A549 (cell line): ENCODE measurements around the gene MYO1B. TPM values are rescaled to one million over a fixed set of nuclear protein-coding genes. Genes with fewer than 3 reads are reported as not detected.

Experiments
- ATAC-seq, 2 experiments: fragments of 200-7000 bp in 1 of 2; fragments of >200 bp in 1 of 2; cut with Nextera tagmentation in 1 of 2; cut with Tn5 transposase in 1 of 2; 3 replicates each; pipeline versions ENCODE4 v1.8.0 to v1.9.1; 2018 to 2020; ENCODE audit warnings: mild to moderate bottlenecking in 1 of 2, moderate library complexity in 1 of 2
- CTCF ChIA-PET: fragments of 300-600 bp; sonication (Branson Sonifier 250); formaldehyde crosslinking; extraction: SDS; loops from one replicate; lab custom pipeline; 2021; ENCODE audit warnings: antibody characterized with exemption, inconsistent platforms; lab: Yijun Ruan, JAX
- POLR2A ChIA-PET: fragments of 350-600 bp; formaldehyde crosslinking; extraction: SDS; loops from one replicate; lab custom pipeline; 2021; ENCODE audit warnings: antibody characterized with exemption, inconsistent platforms; lab: Yijun Ruan, JAX
- DNase-seq, 2 experiments: peaks; one replicate each; pipeline versions ENCODE4 v3.0.0 to v3.0.0-alpha.2; 2011 to 2016; ENCODE audit warnings: low read depth in 1 of 2, low spot score in 1 of 2
- FAIRE-seq: peaks from 2 replicates; lab custom pipeline; 2011; peaks lifted over from hg19 to GRCh38; lab: Jason Lieb, UNC
- H3K27ac ChIP-seq, 2 experiments: fragments of >200 bp; sonication (Bioruptor Twin); formaldehyde crosslinking; 3 replicates each; pipeline ENCODE4 v1.5.1; 2016 to 2017
- H3K4me1 ChIP-seq: fragments of >200 bp; sonication (Bioruptor Twin); formaldehyde crosslinking; 3 replicates; pipeline ENCODE4 v1.6.1; 2016
- H3K4me2 ChIP-seq: fragments of >200 bp; sonication (Bioruptor Twin); formaldehyde crosslinking; 3 replicates; pipeline ENCODE4 v1.6.1; 2016
- H3K4me3 ChIP-seq: fragments of >200 bp; sonication (Bioruptor Twin); formaldehyde crosslinking; 3 replicates; pipeline ENCODE4 v1.5.1; 2016
- H3K9me3 ChIP-seq: fragments of >200 bp; sonication (Bioruptor Twin); formaldehyde crosslinking; 3 replicates; pipeline ENCODE4 v1.6.1; 2016
- BHLHE40 ChIP-seq: IDR thresholded peaks from 2 replicates; pipeline ENCODE4 v1.6.1; 2012; ENCODE audit warnings: low read depth, low read length, inconsistent platforms
- CBX8 ChIP-seq: fragments of 200-600 bp; sonication (generic); IDR thresholded peaks from 2 replicates; pipeline ENCODE4 v1.6.1; 2016
- CTCF ChIP-seq: fragments of >200 bp; sonication (Bioruptor Twin); formaldehyde crosslinking; IDR thresholded peaks from 3 replicates; pipeline ENCODE4 v1.5.1; 2016
- EP300 ChIP-seq, 2 experiments: fragments of >200 bp; sonication (Bioruptor Twin); formaldehyde crosslinking; IDR thresholded peaks; 2 replicates in 1 of 2; 3 replicates in 1 of 2; pipeline ENCODE4 v1.6.1; 2016 to 2017
- ESRRA ChIP-seq: fragments of 150-350 bp; IDR thresholded peaks from 2 replicates; pipeline ENCODE4 v1.6.1; 2014; ENCODE audit warnings: mild to moderate bottlenecking, low read length, borderline replicate concordance
- FOSL2 ChIP-seq, 2 experiments: fragments of 450-650 bp in 1 of 2; fragments of >200 bp in 1 of 2; sonication (Bioruptor Twin) in 1 of 2; formaldehyde crosslinking; IDR thresholded peaks; 2 replicates each; pipeline versions ENCODE4 v1.5.0 to v1.6.1; 2016 to 2020; ENCODE audit warnings: mild to moderate bottlenecking in 1 of 2, moderate library complexity in 1 of 2
- GATA3 ChIP-seq: IDR thresholded peaks from 2 replicates; pipeline ENCODE4 v1.6.1; 2012; ENCODE audit warnings: borderline replicate concordance
- HES2 ChIP-seq: fragments of >200 bp; sonication (Bioruptor Twin); formaldehyde crosslinking; IDR thresholded peaks from 2 replicates; pipeline ENCODE4 v1.6.1; 2016
- HOXA7 ChIP-seq: fragments of 250-450 bp; sonication (Bioruptor Pico); IDR thresholded peaks from 2 replicates; pipeline ENCODE4 v1.5.0; 2020; ENCODE audit warnings: mild to moderate bottlenecking, moderate library complexity
- JUN ChIP-seq, 2 experiments: fragments of >200 bp; sonication (Bioruptor Twin); formaldehyde crosslinking; IDR thresholded peaks; 2 replicates in 1 of 2; 3 replicates in 1 of 2; pipeline ENCODE4 v1.6.1; 2016 to 2017
- JUNB ChIP-seq: fragments of >200 bp; sonication (Bioruptor Twin); formaldehyde crosslinking; IDR thresholded peaks from 2 replicates; pipeline ENCODE4 v1.6.1; 2016
- KDM1A ChIP-seq: fragments of 200-600 bp; sonication (generic); IDR thresholded peaks from 2 replicates; pipeline ENCODE4 v1.6.1; 2016; ENCODE audit warnings: low read depth, mild to moderate bottlenecking
- MAFK ChIP-seq: fragments of 450-650 bp; IDR thresholded peaks from 2 replicates; pipeline ENCODE4 v1.6.1; 2014; ENCODE audit not compliant: partially characterized antibody
- MYC ChIP-seq: IDR thresholded peaks from 2 replicates; pipeline ENCODE4 v1.6.1; 2012; ENCODE audit warnings: mild to moderate bottlenecking, inconsistent platforms, low read length, improper control_type of control experiment, borderline replicate concordance
- NPAS2 ChIP-seq: fragments of 250-450 bp; sonication (Bioruptor Pico); IDR thresholded peaks from 2 replicates; pipeline ENCODE4 v1.8.0; 2022; ENCODE audit warnings: mild to moderate bottlenecking, moderate library complexity, borderline replicate concordance
- NR3C1 ChIP-seq: fragments of >200 bp; sonication (Bioruptor Twin); formaldehyde crosslinking; IDR thresholded peaks from 3 replicates; pipeline ENCODE4 v1.6.1; 2017
- PHF8 ChIP-seq: fragments of 200-600 bp; sonication (generic); IDR thresholded peaks from 2 replicates; pipeline ENCODE4 v1.6.1; 2016; ENCODE audit warnings: low read depth, mild to moderate bottlenecking, antibody characterized with exemption, moderate library complexity, borderline replicate concordance
- POLR2AphosphoS2 ChIP-seq: conservative IDR thresholded peaks from 2 replicates; pipeline ENCODE4 v1.6.1; 2012; ENCODE audit warnings: low read length, improper control_type of control experiment, inconsistent platforms
- RAD21 ChIP-seq, 2 experiments: fragments of >200 bp in 1 of 2; sonication (Bioruptor Twin) in 1 of 2; formaldehyde crosslinking in 1 of 2; IDR thresholded peaks in 1 of 2; conservative IDR thresholded peaks in 1 of 2; 2 replicates in 1 of 2; 3 replicates in 1 of 2; pipeline ENCODE4 v1.6.1; 2012 to 2018; ENCODE audit warnings: inconsistent platforms in 1 of 2
- RFX5 ChIP-seq: fragments of 450-650 bp; IDR thresholded peaks from 2 replicates; pipeline ENCODE4 v1.7.1; 2014; ENCODE audit warnings: antibody characterized with exemption, mild to moderate bottlenecking, moderate library complexity
- RNF2 ChIP-seq: fragments of 200-600 bp; sonication (generic); IDR thresholded peaks from 2 replicates; pipeline ENCODE4 v1.6.1; 2016; ENCODE audit warnings: low read depth, mild to moderate bottlenecking, antibody characterized with exemption, moderate library complexity, borderline replicate concordance
- SMC3 ChIP-seq: fragments of >200 bp; sonication (Bioruptor Twin); formaldehyde crosslinking; IDR thresholded peaks from 3 replicates; pipeline ENCODE4 v1.6.1; 2018; ENCODE audit warnings: inconsistent platforms
- SREBF2 ChIP-seq: fragments of 450-650 bp; IDR thresholded peaks from 2 replicates; pipeline ENCODE4 v1.6.1; 2014; ENCODE audit warnings: mild to moderate bottlenecking, moderate library complexity
- TFCP2L1 ChIP-seq: fragments of 250-450 bp; sonication (Bioruptor Pico); IDR thresholded peaks from 2 replicates; pipeline ENCODE4 v1.5.0; 2021; ENCODE audit warnings: mild to moderate bottlenecking
- TP53 ChIP-seq: fragments of 250-450 bp; sonication (Bioruptor Pico); IDR thresholded peaks from 2 replicates; pipeline ENCODE4 v1.5.0; 2021; ENCODE audit warnings: mild to moderate bottlenecking, moderate library complexity
- USF2 ChIP-seq: fragments of 450-650 bp; IDR thresholded peaks from 2 replicates; pipeline ENCODE4 v1.6.1; 2014; ENCODE audit warnings: antibody characterized with exemption
- ZSCAN20 ChIP-seq: fragments of 250-450 bp; sonication (Bioruptor Pico); IDR thresholded peaks from 2 replicates; pipeline ENCODE4 v1.8.0; 2022; ENCODE audit warnings: mild to moderate bottlenecking, moderate library complexity
- WGBS: methylation state at CpG from one replicate; pipeline ENCODE4 v1.1.6; 2017; ENCODE audit errors: missing lambda C conversion rate; 5-methylcytosine and 5-hydroxymethylcytosine counted together
- polyA plus RNA-seq, 4 experiments: library from polyadenylated mRNA; depleted of rRNA in 3 of 4; stranded (reverse); fragments of >200 nt; fragmentation: RNase III in 1 of 4; extraction: RNeasy Plus Mini Kit Qiagen cat#74134 plus additional on column Dnase treatment in 1 of 4; gene quantifications; 2 replicates in 3 of 4; 3 replicates in 1 of 4; pipeline ENCODE4 v1.2.3, GENCODE V29; 2011 to 2017
- TF ChIP-seq, protein P1 (sequence below): fragments of 200-600 bp; sonication (generic); IDR thresholded peaks from 2 replicates; pipeline ENCODE4 v1.6.1; 2016; ENCODE audit warnings: antibody characterized with exemption, mild to moderate bottlenecking, moderate library complexity
- TF ChIP-seq, protein P2 (sequence below): IDR thresholded peaks from 2 replicates; pipeline ENCODE4 v1.6.1; 2012
- TF ChIP-seq, protein P3 (sequence below): fragments of >200 bp; sonication (Bioruptor Twin); formaldehyde crosslinking; IDR thresholded peaks from 3 replicates; pipeline ENCODE4 v1.6.1; 2016

MYO1B gene
- polyA plus RNA-seq, 2 of the 4 experiments (the other 2 are of a cell fraction) = 77.7 to 159 TPM

GRCh38 chr2:191263050-191263449 lies 17.8 kb downstream of the MYO1B start:
- 28% methylated on average over 2 of the region's 2 CpGs for whole genome bisulfite sequencing
- TF ChIP-seq BHLHE40 (no peak), HES2 (no peak), POLR2AphosphoS2 (no peak), RFX5 (no peak), KDM1A (no peak), EP300 (IDR thresholded peaks at IDR 0.05) (no peak), HOXA7 (no peak), SREBF2 (no peak), PHF8 (no peak), RAD21 (conservative IDR thresholded peaks at IDR 0.05 in 1 of 2, IDR thresholded peaks at IDR 0.05 in 1 of 2) (no peak), JUN (IDR thresholded peaks at IDR 0.05) (no peak), MAFK (no peak), CBX8 (no peak)
- TF ChIP-seq, protein P1, sequence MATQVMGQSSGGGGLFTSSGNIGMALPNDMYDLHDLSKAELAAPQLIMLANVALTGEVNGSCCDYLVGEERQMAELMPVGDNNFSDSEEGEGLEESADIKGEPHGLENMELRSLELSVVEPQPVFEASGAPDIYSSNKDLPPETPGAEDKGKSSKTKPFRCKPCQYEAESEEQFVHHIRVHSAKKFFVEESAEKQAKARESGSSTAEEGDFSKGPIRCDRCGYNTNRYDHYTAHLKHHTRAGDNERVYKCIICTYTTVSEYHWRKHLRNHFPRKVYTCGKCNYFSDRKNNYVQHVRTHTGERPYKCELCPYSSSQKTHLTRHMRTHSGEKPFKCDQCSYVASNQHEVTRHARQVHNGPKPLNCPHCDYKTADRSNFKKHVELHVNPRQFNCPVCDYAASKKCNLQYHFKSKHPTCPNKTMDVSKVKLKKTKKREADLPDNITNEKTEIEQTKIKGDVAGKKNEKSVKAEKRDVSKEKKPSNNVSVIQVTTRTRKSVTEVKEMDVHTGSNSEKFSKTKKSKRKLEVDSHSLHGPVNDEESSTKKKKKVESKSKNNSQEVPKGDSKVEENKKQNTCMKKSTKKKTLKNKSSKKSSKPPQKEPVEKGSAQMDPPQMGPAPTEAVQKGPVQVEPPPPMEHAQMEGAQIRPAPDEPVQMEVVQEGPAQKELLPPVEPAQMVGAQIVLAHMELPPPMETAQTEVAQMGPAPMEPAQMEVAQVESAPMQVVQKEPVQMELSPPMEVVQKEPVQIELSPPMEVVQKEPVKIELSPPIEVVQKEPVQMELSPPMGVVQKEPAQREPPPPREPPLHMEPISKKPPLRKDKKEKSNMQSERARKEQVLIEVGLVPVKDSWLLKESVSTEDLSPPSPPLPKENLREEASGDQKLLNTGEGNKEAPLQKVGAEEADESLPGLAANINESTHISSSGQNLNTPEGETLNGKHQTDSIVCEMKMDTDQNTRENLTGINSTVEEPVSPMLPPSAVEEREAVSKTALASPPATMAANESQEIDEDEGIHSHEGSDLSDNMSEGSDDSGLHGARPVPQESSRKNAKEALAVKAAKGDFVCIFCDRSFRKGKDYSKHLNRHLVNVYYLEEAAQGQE = no peak
- H3K9me3 ChIP-seq = no peaks in the 10 kb centered on the region
- H3K4me2 ChIP-seq = peak overlapping the region; percentile 42
- FAIRE-seq (no peak), ATAC-seq (peak in 1 of 2 experiments; percentile 15; a peak in 2 of 6 replicates), DNase-seq (no peak)
- ChIA-PET CTCF (no interaction called here), POLR2A (no interaction called here)
- H3K27ac ChIP-seq = no peak overlapping the region
- peaks cover 64% of the 10 kb centered on the region for H3K4me1 ChIP-seq
- no peak overlapping the region for H3K4me3 ChIP-seq

GRCh38 chr2:191264647-191265081 lies 19.5 kb downstream of the MYO1B start:
- H3K4me2 ChIP-seq = peak overlapping the region; percentile 13; the same call in 1 of the 3 replicates

More at GRCh38 chr2:191264647-191265081, 19.5 kb downstream of the MYO1B start:
- POLR2A ChIA-PET = no interaction called here
- WGBS = 81% methylated on average over 3 of the region's 3 CpGs
- no peak overlapping the region for H3K4me3 ChIP-seq
- CTCF ChIA-PET = interaction anchor here (0.6 to 1.2 kb wide), 5 partner anchors 38 to 273 kb away, joined by 3 to 5 read pairs (median 4); no protein-coding TSS in a partner anchor
- H3K27ac ChIP-seq = no peak overlapping the region
- no peak for ATAC-seq
- no peak for FAIRE-seq
- DNase-seq = no peak
- no peak for TF ChIP-seq USF2
- no peak for TF ChIP-seq NPAS2
- TF ChIP-seq EP300 (IDR thresholded peaks at IDR 0.05) = no peak
- no peak for TF ChIP-seq TFCP2L1
- TF ChIP-seq NR3C1 = no peak
- TF ChIP-seq JUNB = no peak
- TF ChIP-seq CTCF = no peak
- TF ChIP-seq, protein P2, sequence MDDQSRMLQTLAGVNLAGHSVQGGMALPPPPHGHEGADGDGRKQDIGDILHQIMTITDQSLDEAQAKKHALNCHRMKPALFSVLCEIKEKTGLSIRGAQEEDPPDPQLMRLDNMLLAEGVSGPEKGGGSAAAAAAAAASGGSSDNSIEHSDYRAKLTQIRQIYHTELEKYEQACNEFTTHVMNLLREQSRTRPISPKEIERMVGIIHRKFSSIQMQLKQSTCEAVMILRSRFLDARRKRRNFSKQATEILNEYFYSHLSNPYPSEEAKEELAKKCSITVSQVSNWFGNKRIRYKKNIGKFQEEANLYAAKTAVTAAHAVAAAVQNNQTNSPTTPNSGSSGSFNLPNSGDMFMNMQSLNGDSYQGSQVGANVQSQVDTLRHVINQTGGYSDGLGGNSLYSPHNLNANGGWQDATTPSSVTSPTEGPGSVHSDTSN = no peak
- TF ChIP-seq MAFK = no peak
- TF ChIP-seq, protein P3, sequence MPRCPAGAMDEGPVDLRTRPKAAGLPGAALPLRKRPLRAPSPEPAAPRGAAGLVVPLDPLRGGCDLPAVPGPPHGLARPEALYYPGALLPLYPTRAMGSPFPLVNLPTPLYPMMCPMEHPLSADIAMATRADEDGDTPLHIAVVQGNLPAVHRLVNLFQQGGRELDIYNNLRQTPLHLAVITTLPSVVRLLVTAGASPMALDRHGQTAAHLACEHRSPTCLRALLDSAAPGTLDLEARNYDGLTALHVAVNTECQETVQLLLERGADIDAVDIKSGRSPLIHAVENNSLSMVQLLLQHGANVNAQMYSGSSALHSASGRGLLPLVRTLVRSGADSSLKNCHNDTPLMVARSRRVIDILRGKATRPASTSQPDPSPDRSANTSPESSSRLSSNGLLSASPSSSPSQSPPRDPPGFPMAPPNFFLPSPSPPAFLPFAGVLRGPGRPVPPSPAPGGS = no peak
- TF ChIP-seq TP53 (CRISPR knock-in tag) = no peak
- no peak for TF ChIP-seq RNF2
- TF ChIP-seq GATA3 = no peak
- no peak for TF ChIP-seq RAD21 (conservative IDR thresholded peaks at IDR 0.05 in 1 of 2, IDR thresholded peaks at IDR 0.05 in 1 of 2)
- no peak for TF ChIP-seq FOSL2 (IDR thresholded peaks at IDR 0.05)
- TF ChIP-seq FOSL2 (CRISPR knock-in tag; IDR thresholded peaks at IDR 0.05) = no peak
- no peak for TF ChIP-seq ZSCAN20 (CRISPR knock-in tag)
- TF ChIP-seq MYC = no peak
- no peak for TF ChIP-seq ESRRA
- no peak for TF ChIP-seq SMC3
- TF ChIP-seq, all 56 proteins: peak for 0
- H3K4me1 ChIP-seq = peaks cover 52% of the 10 kb centered on the region
- H3K9me3 ChIP-seq = no peaks in the 10 kb centered on the region
